Inflammatory macrophage treated with lipopolysaccharide for 4 hours (primary cell): ENCODE results near the gene PANX2.
A peak's percentile ranks its signal among the peaks of the same experiment; 100 is the strongest.

Experiments used
- DNase-seq: peaks from one replicate; pipeline ENCODE4 v3.0.0-alpha.2; 2020

The PANX2 gene

DNA sequence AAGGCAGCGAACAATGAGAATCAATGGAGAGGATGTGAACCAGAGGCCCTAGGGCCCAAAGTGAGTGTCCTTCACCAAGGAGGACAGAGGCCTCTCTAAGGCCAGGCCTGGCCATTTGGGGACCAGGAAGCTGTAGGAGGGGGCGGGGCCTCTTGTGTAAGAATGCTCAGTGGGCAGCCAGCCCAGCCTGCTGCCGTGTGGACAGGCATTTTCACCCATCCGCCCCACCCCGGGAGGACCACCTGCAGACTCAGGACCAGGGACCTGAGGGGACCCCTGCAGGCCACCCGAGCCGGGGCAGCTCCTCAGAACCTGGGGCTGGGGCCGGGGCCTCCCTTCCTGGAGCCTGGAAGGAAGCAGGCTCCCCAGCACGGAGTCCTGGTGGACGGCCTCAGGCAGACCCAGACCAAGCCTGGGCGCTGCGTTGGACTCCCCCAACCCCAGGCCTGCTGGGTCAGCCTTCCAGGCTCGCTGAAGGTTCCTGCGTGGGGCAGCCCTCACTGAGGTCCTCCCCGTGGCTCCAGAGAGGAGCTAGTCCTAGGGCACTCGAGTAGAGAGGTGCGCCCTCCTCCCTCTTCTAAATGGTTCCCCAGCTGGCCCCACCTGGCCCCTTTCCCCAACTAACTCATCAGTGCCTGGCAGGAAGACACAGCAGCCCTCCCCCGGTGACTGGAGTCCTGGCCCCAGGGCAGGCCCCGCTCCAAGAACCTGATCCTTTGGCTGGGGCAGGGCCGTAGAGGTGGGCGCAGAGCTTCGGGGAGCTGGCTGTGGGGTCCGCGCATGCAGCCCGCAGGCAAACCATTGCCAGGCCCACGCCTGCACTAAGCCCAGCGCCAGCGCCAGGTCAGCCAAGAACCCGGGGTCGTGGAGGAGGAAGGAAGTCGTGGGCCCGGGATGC is 13.7 kb downstream of the PANX2 start:
- peak; percentile 57 for DNase-seq

- DNase-seq: no peak
Observed at GRCh38 chr22:50184902-50185374, 14.4 kb downstream of the PANX2 start.

- DNase-seq: peak; percentile 91
Observed at GRCh38 chr22:50185375-50186087, 15.0 kb downstream of the PANX2 start, which contains the start of gene TRABD. Gene TRABD, plus strand, starts transcription at chr22:50185913. Its CDS starts 7,148 bp downstream, at chr22:50193061.

GRCh38 chr22:50186181-50186714 is 15.7 kb downstream of the PANX2 start:
- DNase-seq: no peak

- no peak for DNase-seq
Observed at GRCh38 chr22:50186761-50187523, 16.4 kb downstream of the PANX2 start.

GRCh38 chr22:50188356-50188755 is 17.8 kb downstream of the PANX2 start:
- no peak for DNase-seq

- no peak for DNase-seq
Observed at GRCh38 chr22:50189184-50189848, 18.8 kb downstream of the PANX2 start.

- DNase-seq: no peak
Observed at GRCh38 chr22:50189849-50190181, 19.3 kb downstream of the PANX2 start.

DNA sequence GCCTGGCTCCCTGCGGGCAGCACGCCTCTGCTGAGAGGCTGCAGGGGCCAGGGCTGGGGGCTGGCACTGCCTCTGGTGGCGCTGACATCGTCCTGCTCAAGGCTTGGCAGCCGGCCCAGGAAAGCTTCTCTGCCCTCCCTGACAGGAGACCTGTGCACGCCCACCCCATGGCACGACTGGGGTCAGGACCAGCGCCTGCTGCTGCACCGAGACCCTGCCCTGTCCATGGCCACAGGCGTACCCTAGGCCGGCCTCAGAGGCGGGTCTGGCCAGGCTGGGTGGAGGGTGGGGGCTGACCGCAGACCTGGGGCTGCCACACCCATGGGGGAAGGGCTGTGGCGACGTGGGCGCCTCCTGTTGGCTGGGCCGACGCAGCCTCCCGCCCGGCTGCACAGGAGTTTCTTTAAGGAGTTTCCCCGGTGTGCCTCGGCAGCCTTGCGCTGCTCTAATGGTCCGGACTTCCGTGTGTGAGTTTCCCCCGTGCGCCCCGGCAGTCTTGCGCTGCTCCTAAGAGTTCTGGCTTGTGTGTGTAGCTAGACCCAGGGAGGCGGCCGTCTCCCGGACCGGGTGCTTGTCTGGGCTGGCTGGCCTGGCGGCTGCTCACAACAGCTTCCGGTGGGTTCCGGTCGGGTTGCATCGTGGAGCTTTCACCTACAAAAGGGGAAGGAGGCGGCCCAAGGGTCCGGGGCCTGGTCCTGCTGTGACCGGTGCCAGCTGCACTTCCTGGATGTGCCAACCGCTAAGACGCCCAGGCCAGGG is 19.8 kb downstream of the PANX2 start:
- peak; percentile 81 for DNase-seq

DNA sequence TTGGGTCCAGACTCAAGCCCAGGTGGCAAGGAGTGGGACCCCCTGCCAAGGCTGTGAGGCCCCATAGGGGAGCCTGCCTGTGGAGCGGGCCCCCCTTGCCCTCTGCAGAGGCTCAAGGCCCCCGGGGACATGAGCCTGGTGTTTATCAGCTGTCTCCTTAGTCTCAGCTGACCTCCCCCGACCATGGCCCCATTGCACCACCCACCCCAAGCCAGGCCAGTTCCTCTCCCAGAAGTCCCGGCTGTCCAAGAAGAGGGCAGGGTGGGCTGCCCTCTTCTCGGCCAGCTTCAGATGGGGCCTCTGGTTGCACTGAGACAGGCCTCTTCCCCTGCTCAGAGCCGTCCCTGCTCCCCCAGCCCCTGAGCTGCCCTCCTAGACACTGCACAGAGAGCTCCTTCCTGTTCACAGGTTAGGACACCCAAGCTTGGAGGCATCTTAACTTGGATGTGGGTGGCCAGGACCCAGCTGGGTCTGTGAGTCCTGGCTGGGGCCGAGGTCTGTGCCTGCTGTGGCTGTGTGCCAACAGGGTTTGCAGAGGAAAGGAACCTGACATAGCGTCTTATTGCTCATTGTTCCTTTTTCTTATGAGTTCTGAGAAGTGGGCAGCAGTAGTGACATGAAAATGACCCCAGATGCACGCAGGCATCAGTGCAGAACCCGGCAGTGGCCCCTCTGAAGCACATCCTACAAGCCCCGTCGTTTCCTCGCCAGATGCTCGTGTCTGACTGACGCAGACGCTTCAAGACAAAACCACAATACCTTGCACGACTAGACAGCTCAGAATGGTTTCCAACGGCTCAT is 20.6 kb downstream of the PANX2 start:
- peak; percentile 82 for DNase-seq

DNA sequence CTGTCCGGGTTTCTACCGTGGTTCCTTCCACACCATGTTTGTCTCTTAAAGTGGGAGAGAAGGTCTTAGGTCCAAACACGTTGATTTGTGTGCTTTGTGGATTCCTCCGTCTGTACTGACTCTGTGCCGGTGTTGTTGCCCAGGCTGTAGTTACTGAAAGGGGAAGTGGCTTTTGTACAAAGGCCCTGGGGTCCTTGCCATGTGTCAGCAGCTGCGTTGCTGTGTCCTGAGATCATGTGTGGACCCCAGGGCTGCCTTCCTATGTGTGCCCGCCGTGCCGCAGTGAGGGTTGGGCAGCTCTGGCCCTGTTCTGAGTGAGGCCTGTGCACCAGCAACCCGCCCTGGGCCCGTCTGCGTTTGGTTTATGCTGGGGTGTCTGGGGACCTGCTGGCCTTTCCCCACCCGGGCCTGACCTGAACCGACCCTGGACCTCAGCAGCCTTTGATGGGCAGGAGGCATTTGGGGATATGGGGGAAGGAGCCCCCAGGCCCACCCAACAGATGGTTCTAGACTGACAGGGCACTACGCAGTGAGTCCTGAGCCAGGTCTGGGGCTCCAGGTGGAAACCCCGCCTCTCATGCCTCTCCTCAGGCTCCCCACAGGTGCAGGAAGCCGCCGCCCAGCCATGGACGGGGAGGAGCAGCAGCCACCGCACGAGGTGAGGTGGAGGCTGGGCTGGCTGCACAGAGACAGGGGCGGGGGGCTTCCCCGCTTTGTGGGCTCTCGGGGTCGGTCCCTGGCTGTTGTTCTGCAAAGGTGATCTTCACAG is 22.1 kb downstream of the PANX2 start:
- DNase-seq: peak; percentile 30

DNA sequence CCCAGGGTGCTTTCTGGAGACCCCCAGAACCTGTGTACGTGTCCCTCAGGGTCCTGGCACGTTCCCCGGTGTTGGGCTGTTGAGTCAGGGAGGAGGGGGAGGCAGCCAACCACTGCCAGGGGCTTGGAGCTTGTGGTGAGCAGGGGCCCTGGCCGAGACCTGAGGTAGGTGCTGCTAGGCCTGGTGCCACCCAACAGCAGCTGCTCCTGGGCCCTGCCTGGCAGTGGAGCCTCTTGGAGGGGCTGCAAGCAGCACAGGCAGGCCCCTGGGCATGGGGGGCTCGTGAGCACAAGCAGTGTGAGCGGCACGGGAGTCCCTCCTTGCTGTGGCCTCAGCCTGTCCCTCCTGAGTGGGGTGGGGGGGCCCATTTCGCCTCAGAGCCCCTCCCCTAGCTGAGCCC is 23.1 kb downstream of the PANX2 start:
- DNase-seq: no peak

- DNase-seq: no peak
Observed at GRCh38 chr22:50194037-50194805, 23.7 kb downstream of the PANX2 start.

DNA sequence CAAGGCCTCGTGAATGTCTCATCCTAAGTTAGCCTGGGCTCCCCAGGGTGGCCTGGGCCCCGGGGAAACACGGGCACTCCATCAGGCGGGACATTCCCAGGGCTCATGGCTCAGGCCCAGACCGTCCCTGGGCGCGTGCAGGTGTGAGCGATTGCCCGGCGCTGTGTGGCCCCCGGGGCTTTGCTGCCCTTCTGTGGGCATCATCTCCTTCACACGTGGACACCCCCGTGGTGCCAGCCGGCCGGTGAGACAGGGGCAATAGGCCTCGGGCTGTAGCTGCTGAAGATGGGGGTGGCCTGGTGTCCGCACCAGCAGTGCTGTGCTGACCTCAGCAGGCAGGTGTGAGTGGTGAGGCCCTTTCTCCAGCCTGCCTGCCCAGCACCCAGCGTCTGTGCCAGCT is 25.7 kb downstream of the PANX2 start:
- DNase-seq: no peak

GRCh38 chr22:50197000-50197800 is 26.7 kb downstream of the PANX2 start:
- DNase-seq: no peak

DNA sequence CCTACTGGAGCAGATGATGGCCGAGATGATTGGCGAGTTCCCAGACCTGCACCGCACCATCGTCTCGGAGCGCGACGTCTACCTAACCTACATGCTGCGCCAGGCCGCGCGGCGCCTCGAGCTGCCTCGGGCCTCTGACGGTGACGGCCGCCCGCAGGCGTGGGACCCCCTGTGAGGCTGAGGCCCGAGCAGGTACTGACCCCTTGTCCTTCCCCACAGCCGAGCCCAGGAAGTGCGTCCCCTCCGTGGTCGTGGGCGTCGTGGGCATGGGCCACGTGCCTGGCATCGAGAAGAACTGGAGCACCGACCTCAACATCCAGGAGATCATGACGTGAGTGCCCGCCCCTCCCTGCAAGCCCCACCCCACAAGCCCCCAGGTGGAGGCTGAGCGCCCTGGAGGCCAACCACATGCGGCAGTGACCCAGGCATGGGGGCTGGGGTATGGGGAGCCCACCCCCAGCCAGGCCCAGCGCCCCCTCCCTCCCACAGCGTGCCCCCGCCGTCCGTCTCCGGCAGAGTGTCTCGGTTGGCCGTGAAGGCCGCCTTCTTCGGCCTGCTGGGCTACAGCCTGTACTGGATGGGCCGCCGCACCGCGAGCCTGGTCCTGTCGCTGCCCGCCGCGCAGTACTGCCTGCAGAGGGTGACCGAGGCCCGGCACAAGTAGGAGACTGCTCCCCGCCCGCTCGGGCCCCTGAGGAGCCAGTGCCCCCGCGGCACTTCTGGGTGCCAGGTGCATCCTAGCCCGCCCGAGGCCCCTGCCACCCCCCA is 27.5 kb downstream of the PANX2 start:
- DNase-seq: no peak

GRCh38 chr22:50198624-50199017 is 28.1 kb downstream of the PANX2 start:
- DNase-seq: no peak
